CD4-positive, alpha-beta T cell (primary cell): Measurements from ENCODE around the gene PSMD12. TPM values are rescaled to one million over a fixed set of nuclear protein-coding genes. Genes with fewer than 3 reads are reported as not detected.

ENCODE experiments used
- ATAC-seq: fragments of 200-7000 bp; cut with Tn5 transposase; one replicate; pipeline ENCODE4 v1.10.0; 2022; ENCODE audit warnings: mild to moderate bottlenecking; ENCODE audit not compliant: poor library complexity
- CTCF ChIA-PET: fragments of 350-600 bp; sonication (Branson Sonifier 250); formaldehyde crosslinking; loops from one replicate; lab custom pipeline; 2021; ENCODE audit warnings: antibody characterized with exemption, inconsistent platforms; lab: Charles Lee
- POLR2A ChIA-PET: fragments of 350-600 bp; sonication (Branson Sonifier 250); formaldehyde crosslinking; loops from one replicate; lab custom pipeline; 2021; ENCODE audit warnings: antibody characterized with exemption, inconsistent platforms; lab: Charles Lee
- DNase-seq, 14 experiments: peaks; one replicate each; pipeline ENCODE4 v3.0.0-alpha.2; 2013 to 2020; ENCODE audit warnings: mixed read lengths in 2 of 14
- H3K27ac ChIP-seq, 2 donors: one replicate each; pipeline versions ENCODE4 v1.5.1 to v1.7.0; 2013; ENCODE audit warnings: low read length in 2 of 2, low read depth in 1 of 2, mild to moderate bottlenecking in 1 of 2
- H3K27me3 ChIP-seq, 2 experiments: 1 replicate in 1 of 2; 2 replicates in 1 of 2; pipeline versions ENCODE4 v1.6.1 to v1.7.0; 2013; ENCODE audit warnings: low read length in 2 of 2, control low read depth in 1 of 2, mild to moderate bottlenecking in 1 of 2, moderate library complexity in 1 of 2; ENCODE audit not compliant: insufficient read depth in 2 of 2, control insufficient read depth in 1 of 2
- H3K36me3 ChIP-seq: one replicate; pipeline ENCODE4 v1.6.1; 2013; ENCODE audit warnings: low read length, control low read depth; ENCODE audit not compliant: insufficient read depth
- H3K4me1 ChIP-seq: one replicate; pipeline ENCODE4 v1.6.1; 2013; ENCODE audit warnings: low read length, control low read depth; ENCODE audit not compliant: insufficient read depth
- H3K4me3 ChIP-seq: one replicate; pipeline ENCODE4 v1.5.1; 2013; ENCODE audit warnings: mild to moderate bottlenecking, low read length, moderate library complexity
- H3K9me3 ChIP-seq, 2 experiments: 1 replicate in 1 of 2; 2 replicates in 1 of 2; pipeline versions ENCODE4 v1.6.1 to v1.7.0; 2013; ENCODE audit warnings: low read length in 2 of 2, mild to moderate bottlenecking in 2 of 2, control low read depth in 1 of 2, moderate library complexity in 1 of 2; ENCODE audit not compliant: control insufficient read depth in 1 of 2, insufficient read depth in 1 of 2
- H3K27ac Mint-ChIP-seq: one replicate; pipeline ENCODE4 v1.8.0; 2020; ENCODE audit warnings: mixed read lengths
- H3K27me3 Mint-ChIP-seq: one replicate; pipeline ENCODE4 v1.8.0; 2021; ENCODE audit warnings: mixed read lengths
- H3K36me3 Mint-ChIP-seq: one replicate; pipeline ENCODE4 v1.8.0; 2021; ENCODE audit warnings: low read depth, mixed read lengths
- H3K4me1 Mint-ChIP-seq: one replicate; pipeline ENCODE4 v1.8.0; 2021; ENCODE audit warnings: low read depth, mixed read lengths
- H3K4me3 Mint-ChIP-seq: one replicate; pipeline ENCODE4 v1.8.0; 2020; ENCODE audit warnings: mild to moderate bottlenecking, mixed read lengths
- H3K9me3 Mint-ChIP-seq: one replicate; pipeline ENCODE4 v1.8.0; 2020; ENCODE audit warnings: mixed read lengths
- intact Hi-C, 2 experiments: fragments of 100-400 bp; cut with DNase I in 1 of 2; cut with micrococcal nuclease in 1 of 2; formaldehyde crosslinking; loops; one replicate each; pipeline versions ENCODE4 v1.15.1 to v1.9.0; 2023 to 2025; cut with DNase I, micrococcal nuclease
- total RNA-seq, 174 experiments: library from RNA in 2 of 174; stranded (reverse) in 2 of 174; gene quantifications; one replicate each; pipeline ENCODE4 v1.2.3 and lab custom pipeline; 2021 to 2026
- TF ChIP-seq, protein P1 (sequence below): fragments of 200-600 bp; IDR thresholded peaks from one replicate; pipeline ENCODE4 v1.8.0; 2022; ENCODE audit warnings: antibody characterized with exemption, mild to moderate bottlenecking

The PSMD12 gene
- total RNA-seq, 2 experiments from 2014 or later = 49.3 to 52.5 TPM

DNA sequence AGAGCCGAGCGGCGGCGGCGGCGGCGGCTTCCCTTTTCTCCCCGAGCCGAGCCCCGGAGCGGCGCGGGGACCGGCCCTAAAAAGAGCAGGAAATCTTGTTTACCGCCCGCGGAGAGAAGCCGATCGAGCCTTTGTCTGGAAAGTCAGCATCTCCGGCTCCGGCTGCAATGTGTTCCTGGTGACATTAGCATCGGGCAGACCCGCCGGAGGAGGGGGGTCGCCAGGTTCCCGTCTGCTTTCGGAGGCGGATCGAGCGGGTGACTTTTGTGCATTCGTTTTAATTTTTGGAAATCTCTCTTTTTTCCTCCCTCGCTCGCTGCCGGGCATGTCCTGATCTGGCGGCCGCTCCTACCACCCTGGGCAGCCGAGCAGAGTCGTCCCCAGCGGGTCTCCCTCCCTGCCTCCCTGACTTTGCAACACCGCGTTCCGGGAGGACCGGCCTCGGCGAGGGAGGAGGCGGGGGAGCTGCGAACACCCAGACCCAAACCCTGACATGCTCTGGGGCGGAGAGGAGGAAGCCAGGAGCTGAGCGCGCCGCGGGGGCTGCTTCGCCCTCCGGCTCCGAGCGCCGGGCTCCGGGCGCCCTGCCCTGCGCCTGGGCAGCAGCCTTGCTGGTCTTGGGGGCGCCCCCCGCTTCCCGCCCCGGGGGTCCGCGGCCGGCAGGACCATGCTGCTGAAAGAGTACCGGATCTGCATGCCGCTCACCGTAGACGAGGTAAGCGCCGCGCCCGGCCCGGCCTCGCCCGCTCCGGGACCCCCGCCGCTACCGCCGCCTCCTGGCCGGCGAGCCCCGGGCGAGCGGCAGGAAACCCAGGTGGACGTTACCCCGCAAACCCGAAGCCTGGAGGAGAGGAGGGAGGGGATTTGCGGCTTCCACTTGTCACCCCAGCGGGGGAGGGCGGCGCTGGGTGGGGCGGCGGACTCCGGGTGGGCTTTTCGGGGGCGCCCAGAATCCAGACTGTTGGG lies 11.4 kb upstream of the PSMD12 start:
- H3K4me3 ChIP-seq = peak overlapping the region; percentile 99

DNA sequence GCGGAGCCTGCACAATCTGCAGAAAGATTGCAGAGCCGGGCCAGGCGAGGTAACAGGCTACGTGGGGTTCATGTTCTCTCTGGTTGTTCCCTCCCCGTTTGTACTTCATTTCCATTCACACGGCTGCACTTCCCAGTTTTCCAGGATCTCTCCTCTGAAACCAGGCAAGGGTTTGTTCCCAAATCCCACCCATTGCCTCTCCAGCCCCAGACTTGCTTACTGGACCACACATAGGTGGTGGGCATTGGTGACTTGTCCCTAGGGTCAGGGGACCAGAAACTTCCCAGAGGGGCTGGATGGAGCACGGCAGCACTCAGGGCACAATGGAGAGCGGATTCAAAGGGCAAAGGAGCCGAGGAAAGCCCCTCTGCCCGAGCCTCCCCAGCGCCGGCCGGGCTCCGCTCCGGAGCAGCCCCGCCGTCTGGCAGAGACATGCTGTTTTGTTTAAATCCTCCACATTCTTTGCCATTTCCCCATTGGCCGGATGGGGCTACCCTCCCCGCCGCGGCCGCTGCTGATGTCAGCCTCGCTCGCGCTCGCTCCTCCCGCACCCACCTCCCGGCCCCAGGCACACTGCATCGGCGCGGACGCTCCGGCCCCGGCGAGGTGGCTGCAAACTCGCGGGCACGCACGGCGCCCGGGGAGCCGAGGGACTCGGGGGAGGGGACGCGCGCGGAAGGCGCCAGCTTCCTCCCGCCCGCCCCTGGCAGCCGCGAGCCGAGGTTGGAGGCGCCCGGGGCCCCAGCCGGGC lies 10.5 kb upstream of the PSMD12 start, which contains the start of gene PITPNC1:
TSS of gene PITPNC1 (plus strand) at position 545 of the 751 bp plus-strand sequence.
- Histone ChIP-seq H3K27ac (peak within 1 kb of the TSS; percentile 76 to 95), H3K27me3 (no peaks in the 10 kb centered on the region), H3K9me3 (no peaks in the 10 kb centered on the region), H3K4me1 (peaks cover 49% of the 10 kb centered on the region), H3K36me3 (peaks cover 6% of the 10 kb centered on the region), H3K4me3 (peak within 1 kb of the TSS; percentile 99)
- Mint-ChIP-seq H3K27ac (peak within 1 kb of the TSS; percentile 86), H3K9me3 (no peaks in the 10 kb centered on the region), H3K36me3 (peaks cover 33% of the 10 kb centered on the region), H3K27me3 (no peaks in the 10 kb centered on the region), H3K4me3 (peak within 1 kb of the TSS; percentile 97), H3K4me1 (peaks cover 41% of the 10 kb centered on the region)
- ChIA-PET CTCF (interaction anchor here (0.7 to 10.5 kb wide), 11 partner anchors 10 to 226 kb away, joined by 3 to 187 read pairs (median 5); partner anchors contain the start of gene PSMD12), POLR2A (interaction anchor here (0.6 to 6.8 kb wide), 22 partner anchors 9 to 341 kb away, joined by 3 to 129 read pairs (median 13); partner anchors contain the start of genes HELZ, NOL11 and PSMD12)
- ATAC-seq (peak; percentile 71), DNase-seq (peak; percentile 77 to 95 (median 84))
- TF ChIP-seq, protein P1, sequence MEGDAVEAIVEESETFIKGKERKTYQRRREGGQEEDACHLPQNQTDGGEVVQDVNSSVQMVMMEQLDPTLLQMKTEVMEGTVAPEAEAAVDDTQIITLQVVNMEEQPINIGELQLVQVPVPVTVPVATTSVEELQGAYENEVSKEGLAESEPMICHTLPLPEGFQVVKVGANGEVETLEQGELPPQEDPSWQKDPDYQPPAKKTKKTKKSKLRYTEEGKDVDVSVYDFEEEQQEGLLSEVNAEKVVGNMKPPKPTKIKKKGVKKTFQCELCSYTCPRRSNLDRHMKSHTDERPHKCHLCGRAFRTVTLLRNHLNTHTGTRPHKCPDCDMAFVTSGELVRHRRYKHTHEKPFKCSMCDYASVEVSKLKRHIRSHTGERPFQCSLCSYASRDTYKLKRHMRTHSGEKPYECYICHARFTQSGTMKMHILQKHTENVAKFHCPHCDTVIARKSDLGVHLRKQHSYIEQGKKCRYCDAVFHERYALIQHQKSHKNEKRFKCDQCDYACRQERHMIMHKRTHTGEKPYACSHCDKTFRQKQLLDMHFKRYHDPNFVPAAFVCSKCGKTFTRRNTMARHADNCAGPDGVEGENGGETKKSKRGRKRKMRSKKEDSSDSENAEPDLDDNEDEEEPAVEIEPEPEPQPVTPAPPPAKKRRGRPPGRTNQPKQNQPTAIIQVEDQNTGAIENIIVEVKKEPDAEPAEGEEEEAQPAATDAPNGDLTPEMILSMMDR = no peak
- intact Hi-C loops = loop anchor here (2.0 to 10.0 kb wide), 4 partner anchors 16 to 658 kb away; partner anchors contain the start of genes BPTF (in 1 of the 2) and KPNA2 (in 1 of the 2)

More for the DNA sequence above, 11.4 kb upstream of the PSMD12 start:
- peak overlapping the region; percentile 94 for H3K4me3 Mint-ChIP-seq
- no peaks in the 10 kb centered on the region for H3K9me3 Mint-ChIP-seq
- ATAC-seq (peak; percentile 22), DNase-seq (peak; percentile 33 to 77 (median 52))
- H3K27me3 Mint-ChIP-seq = no peaks in the 10 kb centered on the region
- intact Hi-C loops = loop anchor here (1.0 to 10.0 kb wide), 8 partner anchors 9 to 657 kb away; partner anchors contain the start of genes BPTF (in 1 of the 2) and KPNA2 (in 1 of the 2)
- H3K4me1 ChIP-seq = peaks cover 50% of the 10 kb centered on the region
- no peaks in the 10 kb centered on the region for H3K9me3 ChIP-seq
- TF ChIP-seq, protein P1 = peak; percentile 19
- H3K36me3 ChIP-seq = peaks cover 9% of the 10 kb centered on the region
- H3K27me3 ChIP-seq = no peaks in the 10 kb centered on the region
- H3K27ac ChIP-seq = peak overlapping the region; percentile 75 to 95
- ChIA-PET CTCF (interaction anchor here (0.6 to 10.5 kb wide), 27 partner anchors 9 to 281 kb away, joined by 3 to 187 read pairs (median 6); partner anchors contain the start of gene PSMD12), POLR2A (interaction anchor here (0.6 to 6.8 kb wide), 28 partner anchors 8 to 340 kb away, joined by 3 to 129 read pairs (median 6); partner anchors contain the start of genes HELZ, NOL11 and PSMD12)
- peaks cover 41% of the 10 kb centered on the region for H3K36me3 Mint-ChIP-seq
- peaks cover 49% of the 10 kb centered on the region for H3K4me1 Mint-ChIP-seq
- H3K27ac Mint-ChIP-seq = peak overlapping the region; percentile 86
